K562 (cell line): ENCODE data around the gene SPINT2. TPM values are rescaled to one million over a fixed set of nuclear protein-coding genes. Genes with fewer than 3 reads are reported as not detected.

Experiments used
- ATF7 ChIP-seq: fragments of 450-650 bp; IDR thresholded peaks from 2 replicates; pipeline ENCODE4 v1.7.1; 2014; ENCODE audit warnings: mild to moderate bottlenecking, moderate library complexity
- CBX3 ChIP-seq, 2 experiments: IDR thresholded peaks; 1 replicate in 1 of 2; 2 replicates in 1 of 2; pipeline ENCODE4 v1.6.1; 2012; ENCODE audit warnings: inconsistent platforms in 2 of 2, low read length in 2 of 2, borderline replicate concordance in 1 of 2, control low read depth in 1 of 2
- CC2D1A ChIP-seq: fragments of 450-650 bp; IDR thresholded peaks from 2 replicates; pipeline ENCODE4 v1.6.1; 2017; ENCODE audit warnings: mild to moderate bottlenecking
- ETV5 ChIP-seq: sonication (generic); formaldehyde crosslinking; IDR thresholded peaks from 2 replicates; pipeline ENCODE4 v1.4.0; 2020; ENCODE audit warnings: low read depth, mild to moderate bottlenecking, missing genetic modification reagents
- MEIS2 ChIP-seq: fragments of 450-650 bp; IDR thresholded peaks from 2 replicates; pipeline ENCODE4 v1.6.1; 2014; ENCODE audit warnings: mild to moderate bottlenecking; ENCODE audit not compliant: partially characterized antibody
- MNT ChIP-seq, 2 experiments: fragments of 450-650 bp; conservative IDR thresholded peaks; 2 replicates each; pipeline ENCODE4 v1.6.1; 2017; ENCODE audit warnings: mild to moderate bottlenecking in 2 of 2, moderate library complexity in 2 of 2
- MTA1 ChIP-seq: fragments of 450-650 bp; IDR thresholded peaks from 2 replicates; pipeline ENCODE4 v1.6.1; 2017; ENCODE audit warnings: borderline replicate concordance
- MYBL2 ChIP-seq, 2 experiments: fragments of 450-650 bp in 1 of 2; sonication (generic) in 1 of 2; formaldehyde crosslinking in 1 of 2; IDR thresholded peaks; 2 replicates each; pipeline versions ENCODE4 v1.6.1 to v1.8.1; 2017 to 2022; ENCODE audit warnings: borderline replicate concordance in 1 of 2, inconsistent platforms in 1 of 2, low read depth in 1 of 2, mild to moderate bottlenecking in 1 of 2, missing genetic modification reagents in 1 of 2, moderate library complexity in 1 of 2
- NRF1 ChIP-seq, 2 experiments: fragments of 450-650 bp; IDR thresholded peaks in 1 of 2; conservative IDR thresholded peaks in 1 of 2; 2 replicates each; pipeline ENCODE4 v1.6.1; 2014; ENCODE audit warnings: mild to moderate bottlenecking in 2 of 2
- PCBP1 ChIP-seq: fragments of 200-400 bp; formaldehyde crosslinking; IDR thresholded peaks from 2 replicates; pipeline ENCODE4 v1.6.1; 2018; ENCODE audit warnings: mild to moderate bottlenecking, low read depth, low read length; ENCODE audit not compliant: poor library complexity, severe bottlenecking
- POLR2AphosphoS2 ChIP-seq: IDR thresholded peaks from 2 replicates; pipeline ENCODE4 v1.6.1; 2012; ENCODE audit warnings: low read length, improper control_type of control experiment
- POLR2AphosphoS5 ChIP-seq: IDR thresholded peaks from 2 replicates; pipeline ENCODE4 v1.6.1; 2011; ENCODE audit warnings: mild to moderate bottlenecking, low read depth, low read length, moderate library complexity; ENCODE audit not compliant: control insufficient read depth, insufficient read depth
- POLR2B ChIP-seq: fragments of 450-650 bp; IDR thresholded peaks from 2 replicates; pipeline ENCODE4 v1.6.1; 2018; ENCODE audit warnings: low read depth; ENCODE audit not compliant: partially characterized antibody
- POLR2G ChIP-seq: fragments of 200-400 bp; formaldehyde crosslinking; IDR thresholded peaks from 2 replicates; pipeline ENCODE4 v1.6.1; 2017; ENCODE audit warnings: low read depth, mild to moderate bottlenecking, antibody characterized with exemption, low read length, moderate library complexity
- RBBP5 ChIP-seq: fragments of 200-600 bp; sonication (generic); IDR thresholded peaks from 2 replicates; pipeline ENCODE4 v1.6.1; 2012; ENCODE audit warnings: borderline replicate concordance, mild to moderate bottlenecking, low read length, control low read depth, inconsistent platforms; ENCODE audit not compliant: insufficient read depth, poor library complexity, severe bottlenecking
- THAP12 ChIP-seq: fragments of 250-450 bp; sonication (Bioruptor Pico); IDR thresholded peaks from 2 replicates; pipeline ENCODE4 v1.9.0; 2021; ENCODE audit warnings: mild to moderate bottlenecking, inconsistent platforms
- ZBTB7A ChIP-seq: IDR thresholded peaks from 2 replicates; pipeline ENCODE4 v1.6.1; 2011; ENCODE audit warnings: low read depth, mild to moderate bottlenecking, low read length, moderate library complexity, borderline replicate concordance; ENCODE audit not compliant: control insufficient read depth
- ZNF175 ChIP-seq: fragments of 200-800 bp; sonication (Bioruptor generic); IDR thresholded peaks from 2 replicates; pipeline ENCODE4 v1.6.1; 2016; ENCODE audit warnings: low read depth, mild to moderate bottlenecking, missing genetic modification characterization, missing compliant biosample characterization
- ZNF384 ChIP-seq: IDR thresholded peaks from 2 replicates; pipeline ENCODE4 v1.6.1; 2012; ENCODE audit warnings: low read depth, low read length, improper control_type of control experiment
- polyA plus RNA-seq, 8 experiments: library from polyadenylated mRNA; depleted of rRNA in 4 of 8; stranded (reverse) in 5 of 8; unstranded in 3 of 8; fragments of >200 nt; fragmentation: Nextera tagmentation in 2 of 8; fragmentation: Illumina TruSeq in 1 of 8; extraction: Ambion mirVana in 2 of 8; extraction: Trizol in 1 of 8; gene quantifications; 2 replicates each; pipeline versions ENCODE4 v1.2.1 to v1.2.3, GENCODE V29; 2011 to 2014; ENCODE audit warnings: inconsistent platforms in 1 of 8, missing spikeins in 1 of 8
- total RNA-seq, 7 experiments: library from RNA; depleted of rRNA in 6 of 7; stranded (reverse); fragments of >200 nt in 6 of 7; fragmentation: Illumina TruSeq in 2 of 7; extraction: Trizol in 2 of 7; gene quantifications; 2 replicates each; pipeline versions ENCODE4 v1.2.1 to v1.2.3, GENCODE V29; 2011 to 2021; ENCODE audit warnings: low replicate concordance in 1 of 7
- TF ChIP-seq, protein P1 (sequence below): fragments of 450-650 bp; IDR thresholded peaks from 2 replicates; pipeline ENCODE4 v1.6.1; 2014; ENCODE audit warnings: low read depth, mild to moderate bottlenecking, moderate library complexity, borderline replicate concordance

SPINT2 gene
- total and polyA plus RNA-seq, 9 of the 15 experiments (the other 6 are each of a cell fraction or from before 2014, with no cell fraction given) = 0.65 to 4.5 (median 3.4) TPM

GRCh38 chr19:38315657-38316476, 51.5 kb downstream of the SPINT2 start, which contains the start of gene YIF1B (continued):
- TF ChIP-seq MYBL2 (IDR thresholded peaks at IDR 0.05; ENCODE audit: low read depth) = peak; percentile 17; the same call in 1 of the 2 replicates
- TF ChIP-seq MYBL2 (CRISPR knock-in tag; IDR thresholded peaks at IDR 0.05; ENCODE audit: borderline replicate concordance) = no peak
- TF ChIP-seq ZNF384 = peak; percentile 95
- TF ChIP-seq MEIS2 = peak; percentile 54
- TF ChIP-seq, protein P1, sequence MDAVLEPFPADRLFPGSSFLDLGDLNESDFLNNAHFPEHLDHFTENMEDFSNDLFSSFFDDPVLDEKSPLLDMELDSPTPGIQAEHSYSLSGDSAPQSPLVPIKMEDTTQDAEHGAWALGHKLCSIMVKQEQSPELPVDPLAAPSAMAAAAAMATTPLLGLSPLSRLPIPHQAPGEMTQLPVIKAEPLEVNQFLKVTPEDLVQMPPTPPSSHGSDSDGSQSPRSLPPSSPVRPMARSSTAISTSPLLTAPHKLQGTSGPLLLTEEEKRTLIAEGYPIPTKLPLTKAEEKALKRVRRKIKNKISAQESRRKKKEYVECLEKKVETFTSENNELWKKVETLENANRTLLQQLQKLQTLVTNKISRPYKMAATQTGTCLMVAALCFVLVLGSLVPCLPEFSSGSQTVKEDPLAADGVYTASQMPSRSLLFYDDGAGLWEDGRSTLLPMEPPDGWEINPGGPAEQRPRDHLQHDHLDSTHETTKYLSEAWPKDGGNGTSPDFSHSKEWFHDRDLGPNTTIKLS = peak; percentile 60
- TF ChIP-seq ZNF175 (CRISPR knock-in tag) = no peak
- TF ChIP-seq RBBP5 = peak; percentile 41
- TF ChIP-seq NRF1 (conservative IDR thresholded peaks at IDR 0.05 in 1 of 2, IDR thresholded peaks at IDR 0.05 in 1 of 2) = peak; percentile 66 to 70
- TF ChIP-seq CBX3 (IDR thresholded peaks at IDR 0.05; ENCODE audit: borderline replicate concordance in 1 of 2, low read length in 2 of 2) = 0 out of 3 replicates have a peak, but pooled peaks of 1 of the 2 experiments have one; percentile 14
- TF ChIP-seq MNT (conservative IDR thresholded peaks at IDR 0.05) = peak in 1 of 2 experiments; percentile 35; a peak in 3 of 4 replicates
- TF ChIP-seq ETV5 (CRISPR knock-in tag) = 0 out of 2 replicates have a peak, but pooled peaks have one; percentile 0
- TF ChIP-seq CC2D1A = peak; percentile 34; the same call in 1 of the 2 replicates
- TF ChIP-seq POLR2G = peak; percentile 73
- peak; percentile 83 for TF ChIP-seq ZBTB7A
- peak; percentile 71 for TF ChIP-seq POLR2B
- TF ChIP-seq THAP12 (CRISPR knock-in tag) = 0 out of 2 replicates have a peak, but pooled peaks have one; percentile 41
- TF ChIP-seq ATF7 = peak; percentile 56; the same call in 1 of the 2 replicates
- TF ChIP-seq MTA1 = no peak
- no peak for TF ChIP-seq PCBP1
- TF ChIP-seq POLR2AphosphoS5 = 0 out of 2 replicates have a peak, but pooled peaks have one; percentile 34
- no peak for TF ChIP-seq POLR2AphosphoS2
